OCI-M2 (cell line): ENCODE measurements around the gene RFX4.
"Not testable (repeated sequence)": the region's sequence is repeated elsewhere in the genome, so short reads cannot be mapped to it uniquely, and the experiment has no call there.

Source experiments
- DNase-seq: peaks from one replicate; lab custom pipeline; 2025; ENCODE audit not compliant: unreplicated experiment; lab: John Stamatoyannopoulos, UW

RFX4 gene

GRCh38 chr12:106685381-106685780, 102.6 kb downstream of the RFX4 start:
- DNase-seq, result no peak

GRCh38 chr12:106687672-106688071, 104.9 kb downstream of the RFX4 start:
- no peak for DNase-seq

- DNase-seq, result no peak
These were observed 107.9 kb downstream of the RFX4 start for GRCh38 chr12:106690569-106691305.

- DNase-seq, result not testable (repeated sequence)
These were observed 109.2 kb downstream of the RFX4 start for GRCh38 chr12:106692033-106692432.

- DNase-seq, result no peak
These were observed 110.4 kb downstream of the RFX4 start for GRCh38 chr12:106692896-106693820.

GRCh38 chr12:106696071-106696470, 113.3 kb downstream of the RFX4 start:
- no peak for DNase-seq

- DNase-seq, result no peak
These were observed 114.0 kb downstream of the RFX4 start for GRCh38 chr12:106696681-106697417.

GRCh38 chr12:106704081-106704480, 121.3 kb downstream of the RFX4 start:
- no peak for DNase-seq

- DNase-seq, result no peak
These were observed 123.2 kb downstream of the RFX4 start for GRCh38 chr12:106705971-106706370.

- DNase-seq, result no peak
These were observed 126.3 kb downstream of the RFX4 start for GRCh38 chr12:106709068-106709511.

- no peak for DNase-seq
These were observed 127.5 kb downstream of the RFX4 start for GRCh38 chr12:106710143-106710893.

- DNase-seq, result no peak
These were observed 128.5 kb downstream of the RFX4 start for GRCh38 chr12:106711316-106711715.

GRCh38 chr12:106712768-106713167, 130.0 kb downstream of the RFX4 start:
- no peak for DNase-seq

GRCh38 chr12:106714926-106715325, 132.1 kb downstream of the RFX4 start:
- no peak for DNase-seq

GRCh38 chr12:106715582-106715981, 132.8 kb downstream of the RFX4 start:
- no peak for DNase-seq

- DNase-seq, result no peak
These were observed 134.9 kb downstream of the RFX4 start for GRCh38 chr12:106717673-106718072.

- no peak for DNase-seq
These were observed 137.1 kb downstream of the RFX4 start for GRCh38 chr12:106719879-106720278.

GRCh38 chr12:106720696-106721095, 137.9 kb downstream of the RFX4 start:
- DNase-seq, result no peak

GRCh38 chr12:106721915-106722314, 139.1 kb downstream of the RFX4 start:
- no peak for DNase-seq

GRCh38 chr12:106722837-106723236, 140.0 kb downstream of the RFX4 start:
- DNase-seq, result no peak

GRCh38 chr12:106723416-106723815, 140.6 kb downstream of the RFX4 start:
- DNase-seq, result no peak
